ENCODE data around the gene RIMBP2.
"Not testable (repeated sequence)": the region's sequence is repeated elsewhere in the genome, so short reads cannot be mapped to it uniquely, and the experiment has no call there.

RIMBP2 gene

DNA sequence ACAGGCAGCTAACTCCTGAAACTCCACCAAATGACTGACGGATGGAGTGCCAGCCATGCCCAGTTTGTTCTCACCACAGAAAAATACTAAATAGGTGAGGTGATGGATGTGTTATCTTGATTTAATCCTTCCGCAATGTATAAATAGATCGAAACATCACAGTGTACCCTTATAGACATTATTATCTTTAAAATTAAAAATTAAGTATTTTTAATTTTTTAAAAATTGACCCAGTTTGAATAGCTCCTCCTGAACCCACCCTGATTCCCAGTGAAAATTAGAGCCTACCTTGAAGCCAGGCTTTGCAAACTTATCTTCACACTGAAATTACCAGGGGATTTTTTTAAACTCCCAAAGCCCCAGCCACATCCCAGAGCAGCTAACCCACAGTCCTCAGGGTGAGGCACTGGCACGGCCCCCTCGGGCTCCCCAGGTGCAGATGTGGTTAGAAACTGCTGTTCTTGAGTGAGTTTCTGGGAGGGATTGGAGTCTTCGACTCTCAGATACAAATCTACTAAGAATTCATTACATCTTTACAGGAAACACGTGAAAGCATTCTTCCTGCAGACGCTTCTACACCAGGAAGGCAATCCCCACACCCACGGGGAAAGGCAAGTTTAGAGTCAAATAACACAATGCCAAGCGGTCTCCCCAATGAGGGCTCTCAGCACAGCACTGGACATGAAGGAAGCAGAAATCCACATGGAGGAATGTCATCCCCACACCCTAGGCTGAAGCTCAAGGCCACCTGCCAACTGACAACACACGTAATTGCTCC, 126.4 kb downstream of the RIMBP2 start:
- no peak for DNase-seq

DNA sequence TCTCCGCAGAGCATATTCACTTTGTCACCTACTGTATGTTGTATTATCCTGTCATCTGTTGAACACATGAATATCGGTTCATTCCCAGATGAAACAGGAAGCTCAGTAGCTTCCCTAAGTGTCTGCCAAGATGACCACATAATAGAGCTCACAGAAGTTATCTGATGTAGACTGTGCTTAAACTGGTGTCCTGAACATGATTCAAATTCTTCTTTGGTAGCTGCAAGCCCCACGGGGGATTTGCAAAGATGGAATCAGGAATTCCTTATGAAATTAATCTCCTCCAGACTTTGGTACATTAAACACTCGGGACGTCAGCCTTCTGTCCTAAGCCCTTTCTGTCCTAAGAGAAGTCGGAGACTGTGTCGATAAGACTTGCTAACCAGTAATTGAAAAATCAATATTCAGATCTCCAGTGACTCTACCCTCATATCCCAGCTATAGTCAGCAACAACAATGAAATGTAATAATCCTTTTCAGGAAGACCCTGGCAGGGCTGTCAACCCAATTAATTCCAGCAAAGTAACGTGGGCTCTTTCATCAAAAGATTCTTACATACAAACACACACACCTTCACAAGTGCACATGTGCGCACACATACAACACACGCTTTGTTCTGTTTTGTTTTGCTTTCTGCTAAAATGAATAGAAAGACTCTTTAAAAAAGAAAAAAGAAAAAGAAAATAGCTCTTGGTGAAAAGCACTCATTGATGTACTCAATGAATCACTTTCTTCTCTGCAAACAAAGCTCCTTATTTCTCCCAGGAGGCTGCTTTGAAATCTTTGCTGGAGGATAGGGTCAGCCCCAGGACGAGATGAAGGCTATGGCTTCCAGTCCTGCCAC, 127.2 kb downstream of the RIMBP2 start:
- no peak for DNase-seq

DNA sequence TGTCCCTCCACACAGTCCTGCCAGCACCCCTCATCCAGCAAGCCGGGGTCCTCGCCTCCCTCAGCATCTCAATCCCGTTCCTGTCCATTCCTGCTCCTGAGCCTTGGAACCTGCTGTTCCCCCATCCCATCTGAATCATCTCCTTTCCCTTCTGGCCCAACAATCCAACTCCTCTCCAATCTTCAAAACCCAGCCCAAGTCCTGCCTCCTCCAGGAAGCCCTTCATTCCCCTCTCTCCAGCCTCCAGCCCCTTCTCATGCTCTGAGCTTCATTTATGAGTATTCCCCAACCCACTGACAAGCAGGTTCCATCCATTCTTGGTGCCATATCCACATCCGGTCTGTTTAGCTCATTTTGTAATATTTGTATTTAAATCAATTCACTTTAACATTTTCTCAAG, 128.1 kb downstream of the RIMBP2 start:
- no peak for DNase-seq

DNA sequence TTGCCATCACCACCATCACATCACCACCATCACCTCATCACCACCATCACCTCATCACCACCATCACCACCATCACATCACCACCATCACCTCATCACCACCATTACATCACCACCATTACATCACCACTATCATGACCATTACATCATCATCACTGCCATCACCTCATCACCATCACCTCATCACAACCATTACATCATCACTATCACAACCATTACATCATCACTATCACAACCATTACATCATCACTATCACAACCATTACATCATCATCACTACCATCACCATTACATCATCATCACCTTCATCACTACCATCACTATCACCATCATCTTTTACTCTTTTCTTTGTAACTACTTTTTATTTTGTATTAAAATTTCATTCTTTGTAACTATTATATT, 131.6 kb downstream of the RIMBP2 start:
- not testable (repeated sequence) for DNase-seq

DNA sequence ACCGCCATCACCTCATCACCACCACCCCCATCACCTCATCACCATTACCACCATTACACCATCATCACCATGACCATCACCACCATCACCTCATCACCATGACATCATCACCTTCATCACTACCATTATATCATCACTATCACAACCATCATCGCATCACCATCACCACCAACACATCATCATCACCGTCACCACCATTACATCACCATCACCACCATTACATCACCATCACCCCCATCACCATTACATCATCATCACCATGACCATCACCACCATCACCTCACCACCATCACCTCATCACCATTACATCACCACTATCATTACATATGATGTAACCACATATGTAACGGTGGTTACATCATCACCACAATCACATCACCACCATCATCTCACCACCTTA, 132.3 kb downstream of the RIMBP2 start:
- no peak for DNase-seq

DNA sequence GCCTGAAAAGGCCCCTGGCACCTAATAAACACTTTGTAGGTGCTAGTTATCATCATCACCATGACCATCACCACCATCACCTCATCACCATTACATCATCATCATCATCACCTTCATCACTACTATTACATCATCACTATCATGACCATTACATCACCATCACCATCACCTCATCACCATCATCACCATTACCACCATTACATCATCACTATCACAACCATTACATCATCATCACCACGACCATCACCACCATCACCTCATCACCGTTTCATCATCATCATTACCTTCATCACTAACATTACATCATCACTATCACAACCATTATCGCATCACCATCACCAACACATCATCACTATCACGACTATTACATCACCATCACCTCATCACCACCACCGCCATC, 132.8 kb downstream of the RIMBP2 start:
- DNase-seq: no peak

DNA sequence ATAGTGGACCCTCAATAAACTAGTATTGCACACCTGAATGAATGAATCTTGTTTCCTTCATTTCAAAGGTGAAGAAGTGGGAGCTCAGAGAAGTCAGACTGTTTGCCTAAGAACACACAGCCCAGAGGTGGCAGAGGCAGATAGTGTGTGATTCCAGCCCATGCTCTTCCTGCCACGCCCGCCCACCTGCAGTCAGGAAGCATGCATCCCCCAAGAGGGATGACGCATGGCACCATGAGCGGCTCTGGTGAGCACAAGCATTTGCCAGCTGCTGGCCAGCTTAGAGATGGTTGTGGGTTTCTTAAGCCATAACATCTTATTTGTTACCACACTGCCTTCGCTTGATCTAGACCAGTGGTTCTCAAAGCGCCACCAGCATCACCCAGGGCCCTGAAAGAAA, 133.8 kb downstream of the RIMBP2 start:
- no peak for DNase-seq

DNA sequence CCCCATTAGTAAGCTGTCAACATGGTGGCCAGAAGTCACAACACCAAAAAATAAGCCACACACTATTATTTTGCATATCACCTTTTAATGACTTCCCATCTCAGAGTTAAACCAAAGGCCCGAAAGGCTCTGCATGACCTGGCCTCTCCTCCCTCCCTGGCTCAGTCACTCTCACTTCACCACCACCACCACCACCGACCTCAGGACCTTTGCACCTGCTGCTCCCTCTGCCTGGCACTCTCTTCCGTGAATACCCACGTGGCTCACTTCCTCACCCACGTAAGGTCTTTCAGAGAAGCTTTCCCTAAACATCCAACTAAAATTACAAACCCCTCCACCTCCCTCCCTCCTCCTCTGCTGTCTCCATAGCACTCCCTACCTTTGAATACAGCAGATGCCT, 134.3 kb downstream of the RIMBP2 start:
- DNase-seq: no peak

DNA sequence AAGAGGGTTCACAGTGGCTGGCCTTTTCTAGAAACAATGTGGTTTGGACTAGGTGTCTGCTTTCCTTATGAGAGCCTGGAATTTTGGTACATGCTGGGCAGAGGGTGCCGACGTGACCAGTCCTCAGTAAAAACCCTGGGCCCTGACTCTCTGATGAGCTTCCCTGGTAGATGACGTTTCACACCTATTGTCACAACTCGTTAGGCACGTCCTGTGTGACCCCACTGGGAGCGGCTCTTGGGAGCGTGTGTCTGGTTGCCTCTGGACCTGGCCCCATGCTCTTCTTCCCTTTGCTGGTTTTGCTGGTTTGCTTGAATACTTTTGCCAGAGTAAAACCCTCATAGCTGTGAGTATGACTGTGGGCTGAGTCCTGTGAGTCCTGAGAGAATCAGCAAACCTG, 136.9 kb downstream of the RIMBP2 start:
- DNase-seq: no peak

DNA sequence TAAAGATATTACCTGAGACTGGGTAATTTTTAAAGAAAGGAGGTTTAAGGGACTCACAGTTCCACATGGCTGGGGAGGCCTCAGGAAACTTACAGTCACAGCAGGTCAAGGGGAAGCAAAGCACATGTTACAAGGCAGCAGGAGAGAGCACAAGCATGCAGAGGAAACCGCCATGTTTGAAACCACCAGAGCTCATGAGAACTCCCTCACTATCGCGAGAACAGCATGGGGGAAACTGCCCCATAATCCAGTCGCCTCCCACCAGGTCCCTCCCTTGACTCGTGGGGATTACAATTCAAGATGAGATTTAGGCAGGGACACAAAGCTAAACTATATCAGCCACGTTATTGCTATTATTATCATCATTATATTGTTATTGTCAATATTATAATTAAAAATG, 138.7 kb downstream of the RIMBP2 start:
- no peak for DNase-seq

DNA sequence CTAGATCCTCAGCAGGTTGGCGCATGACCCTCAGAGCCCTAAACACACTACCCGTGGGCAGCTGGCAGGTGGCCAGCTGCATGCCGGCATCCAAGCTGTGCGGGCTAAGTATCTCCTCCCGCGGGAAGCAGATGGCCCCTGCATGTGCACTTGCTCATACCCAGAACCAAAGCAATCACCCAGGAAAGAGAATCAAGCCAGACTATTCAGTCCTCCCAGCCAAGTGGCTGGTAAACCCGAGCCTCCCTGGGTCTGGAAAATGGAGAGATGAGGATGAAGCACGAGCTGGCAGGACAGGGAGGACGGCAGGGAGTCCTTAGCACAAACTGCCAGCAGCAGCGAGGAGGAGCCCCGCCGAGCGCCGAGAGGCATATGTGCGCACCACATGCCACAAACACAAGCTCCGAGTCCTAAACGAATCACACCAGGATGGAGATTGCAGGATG, 139.7 kb downstream of the RIMBP2 start:
- no peak for DNase-seq

DNA sequence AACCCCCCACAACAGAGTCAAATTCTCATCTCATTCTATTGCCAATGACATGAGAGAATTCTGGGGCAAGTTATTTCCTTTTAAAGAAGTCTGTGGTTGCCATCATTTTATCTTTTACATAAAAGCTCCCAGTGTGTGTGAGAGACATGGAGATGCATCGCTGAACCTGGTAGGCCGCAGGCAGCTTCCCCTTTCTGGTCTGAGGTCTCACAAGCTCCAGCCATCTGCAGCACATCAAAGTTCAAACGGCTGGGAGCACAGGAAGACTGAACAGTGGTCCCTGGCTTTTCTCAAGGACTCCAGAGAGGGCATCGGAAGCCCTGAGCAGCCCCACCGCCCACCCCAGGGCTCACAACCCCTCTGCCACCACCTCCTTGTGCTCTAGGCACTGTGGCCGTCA, 141.7 kb downstream of the RIMBP2 start:
- no peak for DNase-seq

DNA sequence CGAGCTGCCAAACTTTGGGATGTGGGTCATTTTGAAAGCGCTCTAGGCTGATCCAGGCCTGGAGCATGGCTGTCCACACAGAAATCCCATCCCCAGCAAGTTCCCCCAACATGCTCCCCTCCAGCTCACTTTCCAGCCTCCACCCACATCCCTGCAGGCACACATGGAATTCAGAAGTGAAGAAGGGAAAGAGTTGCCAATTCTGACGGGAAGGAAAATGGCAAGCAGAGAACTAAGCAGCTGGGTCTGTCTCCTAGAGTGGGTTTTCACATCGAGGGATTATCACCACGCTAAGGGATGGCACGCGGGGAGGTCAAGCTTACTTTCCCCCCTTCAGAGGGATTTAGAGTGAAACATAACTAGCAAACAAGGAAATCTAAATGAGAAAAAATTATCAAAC, 142.3 kb downstream of the RIMBP2 start:
- no peak for DNase-seq

DNA sequence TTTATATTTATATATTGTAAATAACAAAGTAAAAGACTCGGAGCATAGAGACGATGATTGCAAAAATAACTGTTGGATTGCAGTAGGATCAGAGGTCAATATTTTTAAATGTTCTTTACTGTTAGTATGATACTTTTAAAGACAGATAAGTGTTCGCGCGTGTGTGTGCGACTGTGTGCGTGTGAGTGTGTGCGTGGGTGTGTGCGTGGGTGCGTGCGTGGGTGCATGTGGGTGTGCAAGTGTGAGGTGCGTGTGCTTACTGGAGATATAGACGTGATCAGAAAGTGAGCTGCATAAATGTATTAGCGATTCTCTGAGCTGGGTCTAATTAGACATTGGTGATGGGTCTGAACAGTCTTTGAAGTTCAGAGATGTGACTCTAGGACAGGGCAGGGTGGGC, 142.9 kb downstream of the RIMBP2 start:
- no peak for DNase-seq

DNA sequence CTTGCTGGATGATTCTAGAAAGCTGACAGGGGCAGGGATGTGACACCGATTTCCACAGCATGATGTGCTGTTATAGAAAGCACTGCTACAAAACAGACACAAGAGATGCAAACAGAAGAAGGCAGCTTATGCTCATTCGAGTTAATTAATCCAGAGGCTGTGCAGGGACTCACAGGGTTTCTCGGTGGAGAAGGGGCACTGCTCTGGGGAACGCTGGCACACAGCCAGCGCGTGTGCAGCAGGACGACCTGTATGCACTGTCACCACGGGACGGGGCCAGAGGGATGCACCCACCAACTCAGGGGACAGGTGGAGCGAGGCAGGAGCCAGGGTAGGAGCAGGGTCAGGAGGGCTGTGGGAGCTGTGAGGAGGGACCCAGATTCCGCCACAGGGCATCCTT, 143.5 kb downstream of the RIMBP2 start:
- no peak for DNase-seq

DNA sequence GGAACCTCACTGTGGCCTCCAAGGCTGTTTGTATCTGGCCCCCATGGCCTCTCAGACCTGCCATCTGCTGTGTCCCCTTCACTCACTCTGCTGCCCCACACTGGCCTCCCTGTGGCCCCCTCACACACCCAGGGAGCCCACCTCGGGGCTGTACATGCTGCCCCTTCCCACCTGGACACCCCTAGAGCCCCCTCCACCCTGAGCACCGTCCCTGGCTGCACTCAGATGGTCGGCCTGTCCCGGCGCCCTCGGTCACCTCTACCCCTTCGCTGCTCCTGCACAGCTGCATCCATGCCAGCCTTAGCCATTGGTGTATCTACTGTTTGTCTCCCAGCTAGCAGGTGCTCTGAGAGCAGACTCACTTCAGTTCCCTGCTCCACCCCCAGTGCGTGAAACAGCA, 144.4 kb downstream of the RIMBP2 start:
- DNase-seq: no peak

DNA sequence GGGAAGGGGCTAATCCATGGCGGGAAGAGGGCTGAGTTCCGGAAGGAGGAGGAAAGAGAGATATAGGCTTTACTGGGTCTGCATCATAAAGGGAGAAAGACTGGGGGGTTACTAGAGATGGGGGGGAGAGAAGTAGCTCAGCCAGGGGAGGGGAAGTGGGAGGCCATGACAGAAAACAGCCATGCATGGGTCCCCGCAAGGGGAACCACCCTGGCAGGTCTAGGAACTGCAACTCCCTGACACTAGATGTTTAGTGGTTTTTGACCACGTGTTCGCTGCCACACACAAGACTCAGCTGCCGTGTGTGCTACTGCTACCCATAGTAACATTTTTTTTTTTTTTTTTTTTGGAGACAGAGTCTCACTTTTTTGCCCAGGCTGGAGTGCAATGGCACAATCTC, 145.0 kb downstream of the RIMBP2 start:
- DNase-seq: no peak

DNA sequence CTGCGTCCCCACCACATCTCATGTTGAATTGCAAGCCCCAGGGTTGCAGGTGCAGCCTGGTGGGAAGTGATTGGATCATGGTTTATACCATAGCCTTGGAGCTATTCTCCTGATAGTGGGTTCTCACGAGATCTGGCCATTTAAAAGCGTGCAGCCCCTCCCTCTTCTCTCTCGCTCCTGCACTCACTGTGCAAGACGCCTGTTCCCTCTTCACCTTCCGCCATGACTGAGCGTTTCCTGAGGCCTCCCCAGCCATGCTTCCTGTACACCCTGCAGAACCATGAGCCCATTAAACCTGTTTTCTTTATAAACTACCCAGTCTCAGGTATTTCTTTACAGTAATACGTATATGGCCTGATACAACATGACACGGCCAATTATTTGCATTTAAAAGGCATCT, 146.6 kb downstream of the RIMBP2 start:
- no peak for DNase-seq

DNA sequence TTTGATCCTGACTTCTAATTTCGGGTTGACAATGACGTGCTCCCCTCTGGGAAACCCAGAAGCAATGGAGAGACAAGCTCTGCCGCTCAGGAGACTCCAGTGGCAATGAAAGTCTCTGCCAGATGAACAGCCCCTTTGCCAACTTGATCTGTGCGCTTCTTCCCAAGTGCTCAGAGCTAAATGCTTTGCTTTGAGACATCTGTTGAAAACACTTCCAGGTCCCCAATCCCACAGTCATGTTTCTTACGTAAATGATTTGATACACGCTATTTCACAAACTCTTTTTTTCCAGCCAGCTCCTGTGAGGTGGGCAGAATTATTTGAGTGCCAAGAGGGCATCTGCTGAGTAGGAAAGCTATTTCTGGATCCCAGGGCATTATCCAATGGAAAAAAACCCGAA, 147.6 kb downstream of the RIMBP2 start:
- DNase-seq: no peak

DNA sequence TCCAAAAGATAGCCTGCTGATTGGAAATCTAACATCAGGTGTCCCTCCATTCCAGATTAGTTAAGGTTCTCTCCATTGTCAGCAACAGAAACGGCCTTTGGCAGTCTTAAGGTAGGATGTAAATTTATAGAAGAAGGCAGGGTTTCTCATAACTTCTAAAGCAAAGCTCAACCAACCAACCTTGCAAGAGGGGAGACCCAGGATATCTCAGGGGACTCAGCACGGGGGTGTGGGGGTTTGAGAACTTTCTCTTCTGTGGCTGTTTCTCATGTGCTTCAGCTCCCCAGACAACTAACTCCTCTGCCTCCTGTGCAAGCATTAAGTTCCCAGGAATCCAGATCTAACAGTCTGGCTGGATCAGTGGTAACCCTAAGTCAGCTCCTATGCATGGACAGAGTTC, 148.1 kb downstream of the RIMBP2 start:
- no peak for DNase-seq

DNA sequence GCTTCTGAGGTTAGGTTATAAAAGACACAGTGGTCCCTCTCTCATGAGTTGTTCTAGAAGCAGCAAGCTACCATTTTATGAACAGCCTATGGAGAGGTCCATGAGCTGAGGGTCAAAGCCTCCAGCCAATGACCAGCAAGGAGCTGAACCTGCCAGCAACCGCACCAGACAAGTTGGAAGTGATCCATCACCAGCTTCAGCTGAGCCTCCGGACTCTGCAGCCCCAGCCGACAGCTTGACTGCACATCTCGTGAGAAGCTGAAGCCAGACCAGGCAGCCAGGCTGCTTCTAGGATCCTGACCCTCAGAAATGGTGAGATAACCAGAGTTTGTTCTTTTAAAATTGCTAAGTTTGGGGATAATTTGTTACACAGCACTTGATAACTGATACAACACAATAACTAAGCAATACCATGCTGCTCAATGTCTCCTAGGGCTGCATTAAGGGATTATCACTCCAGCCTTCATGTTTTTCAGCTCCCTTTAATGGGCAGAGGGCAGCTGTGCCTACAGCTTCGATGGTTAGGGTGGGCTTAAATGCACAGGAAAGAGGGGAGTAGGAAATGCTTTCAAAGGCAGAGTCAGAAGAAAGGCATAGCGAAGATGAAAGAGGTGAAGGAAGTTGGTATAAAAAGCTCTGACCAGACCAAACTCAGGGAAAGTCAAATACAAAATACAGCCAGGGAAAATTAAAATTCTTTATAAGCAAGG, 149.5 kb downstream of the RIMBP2 start:
- no peak for DNase-seq

DNA sequence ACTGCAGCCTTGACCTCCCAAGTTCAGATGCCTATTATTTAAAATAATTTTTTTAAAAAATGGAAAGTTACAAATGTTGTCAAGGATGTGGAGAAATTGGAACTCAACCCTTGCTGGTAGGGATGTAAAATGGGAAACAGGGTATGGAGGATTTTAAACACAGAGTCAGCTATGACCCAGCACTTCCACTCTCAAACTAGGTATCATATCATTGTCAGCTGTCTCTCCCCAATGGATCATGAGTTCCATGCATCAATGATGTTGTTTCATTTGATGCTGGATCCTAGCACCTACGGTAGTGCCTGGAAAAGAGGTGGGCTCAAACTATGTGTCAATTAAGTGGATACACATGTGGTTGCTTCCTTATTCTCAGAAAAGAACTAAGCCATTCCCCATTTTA, 150.9 kb downstream of the RIMBP2 start:
- DNase-seq: no peak

DNA sequence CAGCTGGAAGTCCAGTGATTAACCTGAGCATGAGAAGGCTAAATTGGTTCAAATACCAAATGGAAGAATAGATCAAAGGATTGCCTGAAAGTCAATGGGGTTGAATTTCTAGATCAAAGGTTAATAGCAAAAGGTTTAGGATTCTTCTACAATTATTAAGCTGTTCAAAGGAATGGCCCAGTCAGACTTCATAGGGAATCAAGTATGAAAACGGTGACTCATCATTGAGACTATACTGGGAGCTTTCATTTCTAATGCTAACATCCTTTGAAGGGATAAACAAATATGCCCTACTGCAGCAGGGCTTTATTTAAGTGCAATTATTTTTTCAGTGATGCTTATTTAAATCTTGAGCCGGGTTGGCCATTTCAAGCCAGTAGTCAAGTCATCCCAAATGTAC, 152.8 kb downstream of the RIMBP2 start:
- DNase-seq: no peak

DNA sequence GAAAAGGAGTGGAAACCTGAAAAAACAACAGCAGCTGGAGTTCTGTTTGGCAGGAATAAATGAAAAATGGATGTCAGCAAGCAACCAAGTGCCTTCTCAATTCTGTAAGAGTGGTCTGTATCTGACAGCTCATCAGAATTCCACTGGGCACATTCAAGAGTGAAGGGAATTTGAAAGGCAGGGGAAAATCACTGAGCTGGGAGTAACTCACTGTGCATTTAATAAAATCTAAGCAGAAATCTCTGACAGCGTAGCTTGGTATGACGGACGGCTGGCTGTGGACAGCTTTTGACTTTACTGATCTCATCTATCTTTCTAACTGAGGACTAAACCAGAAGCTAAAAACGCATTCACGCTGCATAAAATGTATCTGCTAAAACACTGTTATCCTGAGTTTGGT, 153.4 kb downstream of the RIMBP2 start:
- DNase-seq: no peak

Measured in OCI-M1 (cell line).